Measurements from ENCODE around the gene TLE7. TPM values are rescaled to one million over a fixed set of nuclear protein-coding genes. Genes with fewer than 3 reads are reported as not detected.

The TLE7 gene
- total and polyA plus RNA-seq, 2 of the 4 experiments (the other 2 are of a cell fraction), result not detected

DNA sequence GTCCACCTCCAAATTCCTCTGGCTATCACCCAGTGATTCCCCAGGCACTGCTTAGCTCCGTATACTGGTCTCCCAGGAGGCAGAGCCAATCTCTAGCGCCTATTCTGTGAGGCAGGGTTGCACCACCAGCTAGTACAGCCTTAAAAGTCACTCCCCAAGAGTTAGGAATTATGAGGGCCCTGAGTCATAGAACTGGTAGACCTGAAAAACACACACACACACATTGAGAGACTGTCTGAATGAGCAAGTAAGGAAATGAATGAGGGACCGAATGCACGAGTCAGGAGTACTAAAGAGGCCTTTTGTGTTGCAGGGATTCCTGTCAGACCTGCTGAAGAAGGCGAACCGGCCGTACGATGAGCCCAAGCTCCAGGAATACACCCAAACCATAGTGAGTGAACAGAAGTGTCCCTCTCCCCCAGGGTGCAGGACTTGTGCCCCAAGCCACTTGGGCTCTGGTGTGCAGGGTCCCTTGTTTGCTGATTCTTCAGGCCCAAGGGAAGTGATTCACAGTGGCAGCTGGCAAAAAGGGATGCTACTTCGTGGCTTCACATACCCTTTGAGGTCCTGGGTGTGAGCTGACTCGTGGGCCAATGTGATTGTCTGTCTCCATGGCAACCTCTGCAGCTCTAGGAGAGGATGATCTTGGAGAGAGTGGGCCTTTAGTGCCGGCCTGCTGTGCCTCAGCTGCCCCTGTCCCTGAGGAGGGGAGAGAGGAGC is 58.6 kb downstream of the TLE7 start:
- Histone ChIP-seq H3K27ac (ENCODE audit: insufficient read depth, low read length) (no peak overlapping the region), H2BK5ac (ENCODE audit: low read depth, low read length, poor library complexity, severe bottlenecking) (no peak overlapping the region), H3K4me3 (ENCODE audit: insufficient read depth, low read depth, low read length) (no peak overlapping the region), H4K8ac (ENCODE audit: low read depth in 2 of 2, low read length in 2 of 2) (no peak overlapping the region), H4K5ac (ENCODE audit: low read depth, low read length) (no peak overlapping the region), H2BK120ac (ENCODE audit: low read depth, low read length) (no peak overlapping the region), H3K14ac (replicated peaks; ENCODE audit: low read depth, low read length) (no peak overlapping the region), H3K79me1 (ENCODE audit: low read depth in 1 of 2, low read length in 2 of 2) (no peaks in the 10 kb centered on the region), H3K18ac (ENCODE audit: low read depth, low read length) (no peak overlapping the region), H2AK9ac (replicated peaks; ENCODE audit: low read depth, low read length, poor library complexity) (no peak overlapping the region), H3K36me3 (ENCODE audit: control insufficient read depth, insufficient read depth, low read length) (no peaks in the 10 kb centered on the region), H3K4me1 (ENCODE audit: control insufficient read depth, insufficient read depth, low read length) (no peaks in the 10 kb centered on the region), H3K27me3 (ENCODE audit: control insufficient read depth, insufficient read depth, low read length) (peaks cover 3% of the 10 kb centered on the region), H2AK5ac (ENCODE audit: low read depth, low read length) (no peak overlapping the region), H3K23ac (ENCODE audit: low read depth, low read length) (no peak overlapping the region), H3K4ac (ENCODE audit: low read depth, low read length) (no peak overlapping the region), H3K9me3 (ENCODE audit: control insufficient read depth, insufficient read depth, low read length) (no peaks in the 10 kb centered on the region), H3K9ac (ENCODE audit: low read depth, low read length) (no peak overlapping the region), H2AFZ (replicated peaks; ENCODE audit: low read length, poor library complexity) (no peak overlapping the region), H3K56ac (ENCODE audit: extremely low read depth, insufficient read depth, low read length) (no peak overlapping the region), H3K4me2 (ENCODE audit: low read depth, low read length) (no peak overlapping the region), H4K20me1 (ENCODE audit: insufficient read depth, low read length) (no peaks in the 10 kb centered on the region), H4K91ac (ENCODE audit: insufficient read depth, low read depth, low read length) (no peak overlapping the region), H3K9me1 (ENCODE audit: insufficient read depth, low read length) (0 out of 2 replicates have a peak, but pooled peaks cover 3% of the 10 kb centered on the region), H2BK20ac (ENCODE audit: low read depth, low read length) (no peak overlapping the region), H2BK15ac (ENCODE audit: low read depth, low read length) (no peak overlapping the region)
- ChIA-PET POLR2A (ENCODE audit: unreplicated experiment) (no interaction called here), CTCF (no interaction called here)
- in situ Hi-C loops (cut with MboI; ENCODE audit: low sequenced_read_pairs) (no loop called here), intact Hi-C loops (cut with micrococcal nuclease) (no loop called here), dilution Hi-C loops (cut with HindIII; ENCODE audit: low sequenced_read_pairs, unreplicated experiment) (no loop called here)
- no TSS peak for BruUV-seq (replicated peaks)
- WGBS, 2 experiments (ENCODE audit: extremely low coverage in 2 of 2, insufficient read length in 1 of 2), result no CpG with 5 or more reads among the region's 11 CpGs
- ATAC-seq (ENCODE audit: low read depth), result no peak; the same call in 1 of the 2 replicates
- peak; percentile 5 for DNase-seq
- no peak for TF ChIP-seq BHLHE40 (IDR thresholded peaks at IDR 0.05; ENCODE audit: low read depth, low read length)
- TF ChIP-seq RCOR1 (IDR thresholded peaks at IDR 0.05; ENCODE audit: insufficient replicate concordance, low read length), result no peak
- TF ChIP-seq FOS (IDR thresholded peaks at IDR 0.05; ENCODE audit: low read depth, low read length), result no peak
- TF ChIP-seq CEBPB (IDR thresholded peaks at IDR 0.05; ENCODE audit: low read depth, low read length), result no peak
- TF ChIP-seq RAD21 (IDR thresholded peaks at IDR 0.05; ENCODE audit: low read length), result no peak
- no peak for TF ChIP-seq MAFK (IDR thresholded peaks at IDR 0.05; ENCODE audit: low read depth, low read length)
- no peak for TF ChIP-seq POLR2A (IDR thresholded peaks at IDR 0.05; ENCODE audit: low read depth, low read length)
- TF ChIP-seq CHD1 (IDR thresholded peaks at IDR 0.05; ENCODE audit: low read depth, low read length), result no peak
- no peak for TF ChIP-seq RFX5 (IDR thresholded peaks at IDR 0.05; ENCODE audit: low read depth, low read length)
- TF ChIP-seq MXI1 (IDR thresholded peaks at IDR 0.05; ENCODE audit: borderline replicate concordance, low read depth, low read length), result no peak
- TF ChIP-seq, protein P1, sequence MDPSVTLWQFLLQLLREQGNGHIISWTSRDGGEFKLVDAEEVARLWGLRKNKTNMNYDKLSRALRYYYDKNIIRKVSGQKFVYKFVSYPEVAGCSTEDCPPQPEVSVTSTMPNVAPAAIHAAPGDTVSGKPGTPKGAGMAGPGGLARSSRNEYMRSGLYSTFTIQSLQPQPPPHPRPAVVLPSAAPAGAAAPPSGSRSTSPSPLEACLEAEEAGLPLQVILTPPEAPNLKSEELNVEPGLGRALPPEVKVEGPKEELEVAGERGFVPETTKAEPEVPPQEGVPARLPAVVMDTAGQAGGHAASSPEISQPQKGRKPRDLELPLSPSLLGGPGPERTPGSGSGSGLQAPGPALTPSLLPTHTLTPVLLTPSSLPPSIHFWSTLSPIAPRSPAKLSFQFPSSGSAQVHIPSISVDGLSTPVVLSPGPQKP (IDR thresholded peaks at IDR 0.05; ENCODE audit: borderline replicate concordance, low read depth, low read length), result no peak
- TF ChIP-seq MAZ (IDR thresholded peaks at IDR 0.05; ENCODE audit: borderline replicate concordance, low read depth, low read length), result no peak
- TF ChIP-seq, protein P2, sequence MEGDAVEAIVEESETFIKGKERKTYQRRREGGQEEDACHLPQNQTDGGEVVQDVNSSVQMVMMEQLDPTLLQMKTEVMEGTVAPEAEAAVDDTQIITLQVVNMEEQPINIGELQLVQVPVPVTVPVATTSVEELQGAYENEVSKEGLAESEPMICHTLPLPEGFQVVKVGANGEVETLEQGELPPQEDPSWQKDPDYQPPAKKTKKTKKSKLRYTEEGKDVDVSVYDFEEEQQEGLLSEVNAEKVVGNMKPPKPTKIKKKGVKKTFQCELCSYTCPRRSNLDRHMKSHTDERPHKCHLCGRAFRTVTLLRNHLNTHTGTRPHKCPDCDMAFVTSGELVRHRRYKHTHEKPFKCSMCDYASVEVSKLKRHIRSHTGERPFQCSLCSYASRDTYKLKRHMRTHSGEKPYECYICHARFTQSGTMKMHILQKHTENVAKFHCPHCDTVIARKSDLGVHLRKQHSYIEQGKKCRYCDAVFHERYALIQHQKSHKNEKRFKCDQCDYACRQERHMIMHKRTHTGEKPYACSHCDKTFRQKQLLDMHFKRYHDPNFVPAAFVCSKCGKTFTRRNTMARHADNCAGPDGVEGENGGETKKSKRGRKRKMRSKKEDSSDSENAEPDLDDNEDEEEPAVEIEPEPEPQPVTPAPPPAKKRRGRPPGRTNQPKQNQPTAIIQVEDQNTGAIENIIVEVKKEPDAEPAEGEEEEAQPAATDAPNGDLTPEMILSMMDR (conservative IDR thresholded peaks at IDR 0.05; ENCODE audit: low read depth, low read length), result no peak
- no peak for TF ChIP-seq SMC3 (IDR thresholded peaks at IDR 0.05; ENCODE audit: low read depth, low read length)
- TF ChIP-seq, protein P3, sequence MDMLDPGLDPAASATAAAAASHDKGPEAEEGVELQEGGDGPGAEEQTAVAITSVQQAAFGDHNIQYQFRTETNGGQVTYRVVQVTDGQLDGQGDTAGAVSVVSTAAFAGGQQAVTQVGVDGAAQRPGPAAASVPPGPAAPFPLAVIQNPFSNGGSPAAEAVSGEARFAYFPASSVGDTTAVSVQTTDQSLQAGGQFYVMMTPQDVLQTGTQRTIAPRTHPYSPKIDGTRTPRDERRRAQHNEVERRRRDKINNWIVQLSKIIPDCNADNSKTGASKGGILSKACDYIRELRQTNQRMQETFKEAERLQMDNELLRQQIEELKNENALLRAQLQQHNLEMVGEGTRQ (IDR thresholded peaks at IDR 0.05; ENCODE audit: low read depth, low read length), result no peak
- TF ChIP-seq NFE2L2 (IDR thresholded peaks at IDR 0.05; ENCODE audit: low read depth, low read length), result no peak
